ENCODE data around the gene PPARG. TPM values are rescaled to one million over a fixed set of nuclear protein-coding genes. Genes with fewer than 3 reads are reported as not detected.
"Not testable (repeated sequence)": the region's sequence is repeated elsewhere in the genome, so short reads cannot be mapped to it uniquely, and the experiment has no call there.

PPARG gene
- total RNA-seq, 2 donors from 2014 or later, result 5.4 to 44.2 TPM

DNA sequence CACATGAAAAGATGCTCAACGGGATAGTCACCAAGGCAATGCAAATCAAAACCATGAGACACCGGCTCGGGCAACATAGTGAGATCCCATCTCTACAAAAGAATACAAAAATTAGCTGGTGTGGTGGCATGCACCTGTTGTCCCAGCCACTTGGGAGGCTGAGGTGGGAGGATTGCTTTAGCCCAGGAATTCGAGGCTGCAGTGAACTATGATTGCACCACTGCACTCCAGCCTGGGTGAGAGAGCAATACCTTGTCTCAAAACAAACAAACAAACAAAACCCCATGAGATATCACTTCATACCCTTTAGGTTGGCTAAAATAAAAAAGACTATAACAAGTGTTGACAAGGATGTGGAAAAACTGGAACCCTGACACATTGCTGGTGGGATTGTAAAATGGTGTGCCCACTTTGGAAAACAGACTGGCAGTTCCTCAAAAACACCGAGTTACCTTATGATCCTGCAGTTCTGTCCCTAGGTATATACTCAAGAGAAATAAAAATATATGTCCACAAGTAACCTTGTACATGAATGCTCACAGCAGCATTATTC is 3.8 kb upstream of the PPARG start:
- Histone ChIP-seq H3K27me3 (peaks cover 0 to 11% of the 10 kb centered on the region in 2 donors), H3K4me1 (peaks cover 13% of the 10 kb centered on the region), H3K9me3 (no peaks in the 10 kb centered on the region), H3K4me3 (no peak overlapping the region), H3K27ac (no peak overlapping the region), H3K36me3 (replicated peaks in 1 of 2; ENCODE audit: insufficient read depth in 1 of 2, low read depth in 2 of 2) (no peaks in the 10 kb centered on the region)
- DNase-seq (no peak), ATAC-seq (no peak)
- WGBS, 2 donors, result 82 to 89% methylated on average over 5 of the region's 5 CpGs
- intact Hi-C loops (cut with DNase I), result no loop called here
- no peak for TF ChIP-seq POLR2A (IDR thresholded peaks at IDR 0.05)
- TF ChIP-seq, protein P1, sequence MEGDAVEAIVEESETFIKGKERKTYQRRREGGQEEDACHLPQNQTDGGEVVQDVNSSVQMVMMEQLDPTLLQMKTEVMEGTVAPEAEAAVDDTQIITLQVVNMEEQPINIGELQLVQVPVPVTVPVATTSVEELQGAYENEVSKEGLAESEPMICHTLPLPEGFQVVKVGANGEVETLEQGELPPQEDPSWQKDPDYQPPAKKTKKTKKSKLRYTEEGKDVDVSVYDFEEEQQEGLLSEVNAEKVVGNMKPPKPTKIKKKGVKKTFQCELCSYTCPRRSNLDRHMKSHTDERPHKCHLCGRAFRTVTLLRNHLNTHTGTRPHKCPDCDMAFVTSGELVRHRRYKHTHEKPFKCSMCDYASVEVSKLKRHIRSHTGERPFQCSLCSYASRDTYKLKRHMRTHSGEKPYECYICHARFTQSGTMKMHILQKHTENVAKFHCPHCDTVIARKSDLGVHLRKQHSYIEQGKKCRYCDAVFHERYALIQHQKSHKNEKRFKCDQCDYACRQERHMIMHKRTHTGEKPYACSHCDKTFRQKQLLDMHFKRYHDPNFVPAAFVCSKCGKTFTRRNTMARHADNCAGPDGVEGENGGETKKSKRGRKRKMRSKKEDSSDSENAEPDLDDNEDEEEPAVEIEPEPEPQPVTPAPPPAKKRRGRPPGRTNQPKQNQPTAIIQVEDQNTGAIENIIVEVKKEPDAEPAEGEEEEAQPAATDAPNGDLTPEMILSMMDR (IDR thresholded peaks at IDR 0.05), result no peak

DNA sequence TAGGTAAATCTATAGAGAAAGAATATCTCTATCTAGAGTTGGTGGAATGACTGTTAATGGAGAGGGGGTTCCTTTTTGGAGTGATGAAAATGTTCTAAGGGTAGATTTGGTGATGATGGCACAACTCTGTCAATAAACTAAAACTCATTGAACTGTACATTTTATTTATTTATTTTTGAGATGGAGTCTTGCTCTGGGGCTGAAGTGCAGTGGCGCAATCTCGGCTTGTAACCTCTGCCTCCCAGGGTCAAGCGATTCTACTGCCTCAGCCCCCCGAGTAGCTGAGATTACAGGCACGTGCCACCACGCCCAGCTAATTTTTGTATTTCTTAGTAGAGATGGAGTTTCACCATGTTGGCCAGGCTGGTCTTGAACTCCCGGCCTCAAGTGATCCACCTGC is 3.1 kb upstream of the PPARG start:
- intact Hi-C loops (cut with DNase I); DNase-seq; ATAC-seq; H3K27ac ChIP-seq; H3K9me3 ChIP-seq; H3K4me3 ChIP-seq; H3K36me3 ChIP-seq (replicated peaks in 1 of 2; ENCODE audit: insufficient read depth in 1 of 2, low read depth in 2 of 2): not testable (repeated sequence)
- Histone ChIP-seq H3K4me1 (peaks cover 13% of the 10 kb centered on the region), H3K27me3 (peaks cover 0 to 11% of the 10 kb centered on the region in 2 donors)
- 87% methylated on average over 7 of the region's 7 CpGs for WGBS, 2 donors

DNA sequence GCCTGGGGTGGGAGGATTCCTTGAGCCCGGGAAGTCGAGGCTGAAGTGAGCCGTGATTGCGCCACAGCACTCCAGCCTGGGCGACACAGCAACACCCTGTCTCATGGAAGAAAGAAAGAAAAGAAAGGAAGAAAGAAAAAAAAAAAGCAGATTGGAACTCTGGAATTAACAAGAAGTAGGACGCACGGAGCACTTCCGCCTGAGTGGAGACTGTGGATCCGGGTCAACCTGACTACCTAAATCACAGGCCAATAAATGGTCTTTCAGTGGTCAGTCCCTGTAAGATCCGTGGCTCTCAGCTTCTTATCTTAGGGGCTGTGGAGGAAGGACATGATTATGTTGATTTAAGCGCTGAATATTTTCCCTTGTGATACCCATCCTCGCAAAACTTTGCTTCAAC is 2.4 kb upstream of the PPARG start:
- intact Hi-C loops (cut with DNase I), result no loop called here
- TF ChIP-seq POLR2A (IDR thresholded peaks at IDR 0.05), result no peak
- TF ChIP-seq, protein P1 (IDR thresholded peaks at IDR 0.05), result no peak
- 77 to 80% methylated on average over 12 of the region's 12 CpGs for WGBS, 2 donors
- Histone ChIP-seq H3K4me1 (peaks cover 13% of the 10 kb centered on the region), H3K4me3 (no peak overlapping the region), H3K27ac (no peak overlapping the region), H3K27me3 (peaks cover 0 to 11% of the 10 kb centered on the region in 2 donors), H3K9me3 (no peaks in the 10 kb centered on the region), H3K36me3 (replicated peaks in 1 of 2; ENCODE audit: insufficient read depth in 1 of 2, low read depth in 2 of 2) (no peaks in the 10 kb centered on the region)
- ATAC-seq (no peak), DNase-seq (no peak)

DNA sequence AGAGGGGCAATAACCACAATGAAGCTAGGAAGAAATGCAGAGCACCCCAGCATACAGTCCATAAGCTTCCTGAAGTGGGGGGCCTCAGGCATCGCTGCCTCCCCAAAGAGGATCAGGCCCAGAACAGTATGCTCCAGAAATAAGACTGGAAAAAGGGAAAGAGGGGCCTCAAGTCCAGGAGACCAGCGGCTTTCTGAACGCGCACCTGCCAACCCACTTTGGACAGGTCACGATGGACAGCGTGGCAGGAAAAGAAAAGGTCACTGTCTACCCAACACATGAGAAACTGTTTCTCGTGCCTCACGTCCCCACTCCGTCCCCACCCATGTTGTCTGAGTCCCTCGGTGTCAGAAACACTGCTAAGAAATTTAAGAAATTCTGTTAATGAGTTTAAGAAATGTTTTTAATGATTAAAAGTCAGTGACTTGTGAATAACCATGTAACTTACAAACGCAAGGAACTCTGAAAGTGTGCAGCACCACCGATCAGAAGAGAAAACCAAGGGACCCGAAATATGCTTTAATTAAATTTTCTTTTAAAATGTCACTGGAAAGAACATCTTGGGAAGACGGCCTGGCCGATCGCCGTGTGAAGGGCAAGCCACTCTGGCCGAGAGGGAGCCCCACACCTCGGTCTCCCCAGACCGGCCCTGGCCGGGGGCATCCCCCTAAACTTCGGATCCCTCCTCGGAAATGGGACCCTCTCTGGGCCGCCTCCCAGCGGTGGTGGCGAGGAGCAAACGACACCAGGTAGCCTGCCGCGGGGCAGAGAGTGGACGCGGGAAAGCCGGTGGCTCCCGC is 1.7 kb upstream of the PPARG start:
- H3K9me3 ChIP-seq, result no peaks in the 10 kb centered on the region
- intact Hi-C loops (cut with DNase I), result no loop called here
- H3K36me3 ChIP-seq (replicated peaks in 1 of 2; ENCODE audit: insufficient read depth in 1 of 2, low read depth in 2 of 2), result no peaks in the 10 kb centered on the region
- no peak overlapping the region for H3K4me3 ChIP-seq
- no peak overlapping the region for H3K27ac ChIP-seq
- DNase-seq (peak in 1 of 4 donors; percentile 15), ATAC-seq (no peak)
- 21 to 47% methylated on average over 17 to 33 of the region's 33 CpGs for WGBS, 2 donors
- TF ChIP-seq, protein P1 (IDR thresholded peaks at IDR 0.05), result no peak
- no peak for TF ChIP-seq POLR2A (IDR thresholded peaks at IDR 0.05)
- H3K4me1 ChIP-seq, result peaks cover 13% of the 10 kb centered on the region
- peaks cover 0 to 11% of the 10 kb centered on the region in 2 donors for H3K27me3 ChIP-seq

DNA sequence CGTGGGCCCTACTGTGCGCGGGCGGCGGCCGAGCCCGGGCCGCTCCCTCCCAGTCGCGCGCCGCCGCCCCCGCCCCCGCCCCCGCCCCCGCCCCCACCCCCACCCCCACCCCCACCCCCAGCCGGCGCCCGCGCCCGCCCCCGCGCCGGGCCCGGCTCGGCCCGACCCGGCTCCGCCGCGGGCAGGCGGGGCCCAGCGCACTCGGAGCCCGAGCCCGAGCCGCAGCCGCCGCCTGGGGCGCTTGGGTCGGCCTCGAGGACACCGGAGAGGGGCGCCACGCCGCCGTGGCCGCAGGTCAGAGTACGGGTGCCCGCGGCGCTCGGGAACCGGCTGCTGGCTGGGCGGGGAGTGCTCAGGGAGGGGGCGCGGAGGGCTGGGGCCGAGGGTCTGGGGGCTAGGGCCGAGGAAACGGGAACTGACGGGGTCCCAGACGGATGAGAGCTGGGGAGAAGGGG is 1.1 kb upstream of the PPARG start:
- H3K4me1 ChIP-seq, result peaks cover 13% of the 10 kb centered on the region
- no peaks in the 10 kb centered on the region for H3K9me3 ChIP-seq
- intact Hi-C loops (cut with DNase I), result no loop called here
- no peaks in the 10 kb centered on the region for H3K36me3 ChIP-seq (replicated peaks in 1 of 2; ENCODE audit: insufficient read depth in 1 of 2, low read depth in 2 of 2)
- peak overlapping the region in 3 of 4 donors; percentile 34 to 61 (median 40) for H3K27ac ChIP-seq
- 1 to 6% methylated on average over 10 to 40 of the region's 63 CpGs for WGBS, 2 donors
- TF ChIP-seq, protein P1 (IDR thresholded peaks at IDR 0.05), result no peak
- TF ChIP-seq POLR2A (IDR thresholded peaks at IDR 0.05), result no peak
- ATAC-seq, result peak; percentile 78
- peak overlapping the region in 1 of 2 donors; percentile 24 for H3K4me3 ChIP-seq
- DNase-seq, result peak; percentile 16 to 32 (median 23)
- peaks cover 0 to 11% of the 10 kb centered on the region in 2 donors for H3K27me3 ChIP-seq

All from body of pancreas (tissue), 4 donors.